Astrocyte of the spinal cord (primary cell): ENCODE results near the gene FGFR3.

ENCODE experiments used
- DNase-seq: peaks from one replicate; pipeline ENCODE4 v3.0.0; 2011; ENCODE audit warnings: low read depth, low spot score
- H3K4me3 ChIP-seq: 2 replicates; pipeline ENCODE4 v1.5.1; 2011; ENCODE audit warnings: low read depth, mild to moderate bottlenecking, low read length, moderate library complexity
- in situ Hi-C: cut with HindIII; loops from 2 replicates; pipeline ENCODE4 v1.10.0; 2017; ENCODE audit warnings: low sequenced_read_pairs
- TF ChIP-seq, protein P1 (sequence below): IDR thresholded peaks from 2 replicates; pipeline ENCODE4 v1.5.1; 2012; ENCODE audit warnings: low read depth, mild to moderate bottlenecking, low read length, inconsistent platforms

Gene FGFR3

GRCh38 chr4:1759170-1759817, 33.8 kb upstream of the FGFR3 start:
- in situ Hi-C loops, result no loop called here
- TF ChIP-seq, protein P1, sequence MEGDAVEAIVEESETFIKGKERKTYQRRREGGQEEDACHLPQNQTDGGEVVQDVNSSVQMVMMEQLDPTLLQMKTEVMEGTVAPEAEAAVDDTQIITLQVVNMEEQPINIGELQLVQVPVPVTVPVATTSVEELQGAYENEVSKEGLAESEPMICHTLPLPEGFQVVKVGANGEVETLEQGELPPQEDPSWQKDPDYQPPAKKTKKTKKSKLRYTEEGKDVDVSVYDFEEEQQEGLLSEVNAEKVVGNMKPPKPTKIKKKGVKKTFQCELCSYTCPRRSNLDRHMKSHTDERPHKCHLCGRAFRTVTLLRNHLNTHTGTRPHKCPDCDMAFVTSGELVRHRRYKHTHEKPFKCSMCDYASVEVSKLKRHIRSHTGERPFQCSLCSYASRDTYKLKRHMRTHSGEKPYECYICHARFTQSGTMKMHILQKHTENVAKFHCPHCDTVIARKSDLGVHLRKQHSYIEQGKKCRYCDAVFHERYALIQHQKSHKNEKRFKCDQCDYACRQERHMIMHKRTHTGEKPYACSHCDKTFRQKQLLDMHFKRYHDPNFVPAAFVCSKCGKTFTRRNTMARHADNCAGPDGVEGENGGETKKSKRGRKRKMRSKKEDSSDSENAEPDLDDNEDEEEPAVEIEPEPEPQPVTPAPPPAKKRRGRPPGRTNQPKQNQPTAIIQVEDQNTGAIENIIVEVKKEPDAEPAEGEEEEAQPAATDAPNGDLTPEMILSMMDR, result no peak
- DNase-seq, result no peak
- H3K4me3 ChIP-seq, result no peak overlapping the region

DNA sequence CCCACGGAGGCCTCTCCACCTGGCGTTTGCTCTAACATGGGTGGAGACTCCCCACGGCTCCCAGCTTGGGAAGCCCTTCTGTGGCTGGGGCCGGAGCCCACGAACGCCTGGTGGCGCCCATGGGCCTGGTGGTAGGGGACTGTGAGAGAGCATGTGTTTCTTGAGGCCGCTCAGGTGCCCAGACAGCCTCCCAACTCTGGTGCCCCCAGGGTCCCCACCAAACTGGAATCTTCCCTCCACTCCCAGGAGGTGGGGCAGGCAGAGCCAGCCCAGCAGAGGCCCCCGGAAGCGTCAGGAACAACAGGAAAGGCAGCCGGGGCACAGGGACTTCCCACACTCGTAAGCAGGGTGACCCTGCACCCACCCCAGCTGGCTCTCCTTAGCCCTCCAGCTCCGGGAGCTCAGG, 33.3 kb upstream of the FGFR3 start:
- in situ Hi-C loops, result no loop called here
- TF ChIP-seq, protein P1, result no peak

GRCh38 chr4:1760521-1761071, 32.5 kb upstream of the FGFR3 start:
- in situ Hi-C loops, result no loop called here
- H3K4me3 ChIP-seq, result no peak overlapping the region
- no peak for DNase-seq
- TF ChIP-seq, protein P1, result no peak

More for the DNA sequence above, 33.3 kb upstream of the FGFR3 start:
- no peak overlapping the region for H3K4me3 ChIP-seq
- no peak for DNase-seq

- no peak for DNase-seq
- in situ Hi-C loops, result no loop called here
- no peak overlapping the region for H3K4me3 ChIP-seq
- TF ChIP-seq, protein P1, result no peak
These were observed 31.9 kb upstream of the FGFR3 start for GRCh38 chr4:1761130-1761689.

- DNase-seq, result no peak
- TF ChIP-seq, protein P1, result no peak
- in situ Hi-C loops, result no loop called here
- no peak overlapping the region for H3K4me3 ChIP-seq
These were observed 30.7 kb upstream of the FGFR3 start for GRCh38 chr4:1762264-1763010.

DNA sequence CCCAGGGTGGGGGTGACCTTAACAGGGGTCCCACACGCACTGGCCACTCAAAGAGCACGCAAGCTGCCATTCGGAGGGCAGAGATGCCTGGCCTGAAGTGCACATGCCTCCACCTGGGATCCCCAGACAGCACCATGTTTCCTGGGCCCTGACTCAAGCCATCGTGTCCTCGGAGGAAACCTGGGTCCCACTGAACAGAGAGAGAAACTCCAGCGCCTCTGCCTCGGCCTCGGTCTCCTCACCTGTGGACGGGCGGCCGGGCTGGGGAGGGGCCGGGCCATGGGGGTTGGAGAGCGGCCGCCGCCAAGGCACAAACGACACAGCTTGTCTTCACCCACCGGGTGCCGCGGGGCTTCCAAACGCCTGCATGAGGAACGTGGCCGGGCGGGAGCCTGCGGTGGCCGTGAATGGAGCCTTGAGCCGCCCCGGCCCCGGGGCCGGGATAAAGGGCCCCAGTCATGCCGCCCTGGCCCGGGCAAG, 30.0 kb upstream of the FGFR3 start:
- in situ Hi-C loops, result no loop called here
- H3K4me3 ChIP-seq, result no peak overlapping the region
- TF ChIP-seq, protein P1, result no peak
- DNase-seq, result no peak
